HUES64 (cell line): ENCODE measurements around the gene RAB3IP.

Experiments
- H3K27ac ChIP-seq: 2 replicates; pipeline ENCODE4 v1.7.0; 2013; ENCODE audit warnings: low read depth, low read length, inconsistent platforms
- H3K27me3 ChIP-seq: 2 replicates; pipeline ENCODE4 v1.6.1; 2013; ENCODE audit warnings: mild to moderate bottlenecking, low read length; ENCODE audit not compliant: insufficient read depth
- H3K36me3 ChIP-seq: 2 replicates; pipeline ENCODE4 v1.6.1; 2013; ENCODE audit warnings: mild to moderate bottlenecking, low read length; ENCODE audit not compliant: insufficient read depth
- H3K4me1 ChIP-seq: 2 replicates; pipeline ENCODE4 v1.6.1; 2013; ENCODE audit warnings: mild to moderate bottlenecking, low read length, moderate library complexity; ENCODE audit not compliant: insufficient read depth
- H3K4me3 ChIP-seq: 2 replicates; pipeline ENCODE4 v1.5.1; 2013; ENCODE audit warnings: mild to moderate bottlenecking, low read length, moderate library complexity
- H3K9ac ChIP-seq: 2 replicates; pipeline ENCODE4 v1.6.1; 2013; ENCODE audit warnings: mild to moderate bottlenecking, low read depth, low read length
- H3K9me3 ChIP-seq: 2 replicates; pipeline ENCODE4 v1.6.1; 2013; ENCODE audit warnings: low read depth, low read length; ENCODE audit not compliant: insufficient read depth
- WGBS: fragments of 150-250, 120-280 bp; methylation state at CpG from one replicate; pipeline ENCODE4 v1.1.7; 2013; ENCODE audit warnings: missing lambda C conversion rate; 5-methylcytosine and 5-hydroxymethylcytosine counted together

Gene RAB3IP

GRCh38 chr12:69821032-69821455 is 82.4 kb downstream of the RAB3IP start:
- no peaks in the 10 kb centered on the region for H3K27me3 ChIP-seq
- no peak overlapping the region for H3K9ac ChIP-seq
- H3K9me3 ChIP-seq: no peaks in the 10 kb centered on the region
- no peak overlapping the region for H3K4me3 ChIP-seq
- H3K27ac ChIP-seq: no peak overlapping the region
- 0 out of 2 replicates have a peak, but pooled peaks cover 3% of the 10 kb centered on the region for H3K36me3 ChIP-seq
- 91% methylated on average over 6 of the region's 6 CpGs for WGBS
- 0 out of 2 replicates have a peak, but pooled peaks cover 3% of the 10 kb centered on the region for H3K4me1 ChIP-seq

GRCh38 chr12:69821456-69822159 is 82.9 kb downstream of the RAB3IP start:
- Histone ChIP-seq H3K36me3 (0 out of 2 replicates have a peak, but pooled peaks cover 3% of the 10 kb centered on the region), H3K27me3 (no peaks in the 10 kb centered on the region), H3K4me1 (0 out of 2 replicates have a peak, but pooled peaks cover 3% of the 10 kb centered on the region), H3K9me3 (no peaks in the 10 kb centered on the region), H3K9ac (no peak overlapping the region), H3K27ac (no peak overlapping the region), H3K4me3 (no peak overlapping the region)
- whole genome bisulfite sequencing: 93% methylated on average over 8 of the region's 8 CpGs

- 96% methylated on average over 2 of the region's 3 CpGs for WGBS
- no peak overlapping the region for H3K27ac ChIP-seq
These were observed 83.7 kb downstream of the RAB3IP start for GRCh38 chr12:69822201-69822860.

GRCh38 chr12:69824028-69824427 is 85.4 kb downstream of the RAB3IP start:
- H3K4me1 ChIP-seq: 0 out of 2 replicates have a peak, but pooled peaks cover 3% of the 10 kb centered on the region
- H3K27me3 ChIP-seq: no peaks in the 10 kb centered on the region
- no peak overlapping the region for H3K4me3 ChIP-seq
- no peak overlapping the region for H3K27ac ChIP-seq
- H3K36me3 ChIP-seq: no peaks in the 10 kb centered on the region
- no peak overlapping the region for H3K9ac ChIP-seq
- no peaks in the 10 kb centered on the region for H3K9me3 ChIP-seq

More at GRCh38 chr12:69822201-69822860, 83.7 kb downstream of the RAB3IP start:
- H3K9ac ChIP-seq: no peak overlapping the region
- no peaks in the 10 kb centered on the region for H3K9me3 ChIP-seq
- H3K4me3 ChIP-seq: no peak overlapping the region
- H3K36me3 ChIP-seq: no peaks in the 10 kb centered on the region
- H3K4me1 ChIP-seq: 0 out of 2 replicates have a peak, but pooled peaks cover 3% of the 10 kb centered on the region
- no peaks in the 10 kb centered on the region for H3K27me3 ChIP-seq

DNA sequence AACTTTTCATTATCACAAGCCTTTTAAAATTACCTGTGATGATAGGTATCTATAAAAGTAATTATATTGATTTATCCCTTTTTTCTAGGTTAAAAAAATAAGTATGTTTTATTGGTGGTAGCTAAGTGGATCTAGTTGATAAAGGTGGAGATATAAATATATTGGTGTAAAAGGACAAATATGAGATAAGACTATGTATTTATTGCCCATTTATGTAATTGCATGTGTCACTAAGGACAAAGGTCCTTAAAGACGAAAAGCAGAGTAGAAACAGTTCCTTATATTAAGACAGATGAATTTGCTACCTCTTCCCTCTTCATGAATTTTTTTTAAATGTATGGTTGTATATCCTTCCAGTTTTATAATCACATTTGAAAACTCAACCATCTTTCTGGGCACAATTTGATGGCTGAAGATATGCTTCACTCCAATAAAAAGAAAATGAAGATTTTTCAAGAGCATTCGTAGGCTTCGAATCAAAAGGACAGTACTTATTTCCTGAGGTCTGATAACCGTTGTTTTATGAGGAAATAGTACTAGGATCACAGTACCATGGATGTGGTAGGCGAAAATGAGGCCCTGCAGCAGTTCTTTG is 86.4 kb downstream of the RAB3IP start, which contains the start of gene MYRFL:
TSS of gene MYRFL (plus strand) at position 262 of the 595 bp plus-strand sequence. CDS start at position 553, 291 bp downstream.
- Histone ChIP-seq H3K9me3 (no peaks in the 10 kb centered on the region), H3K36me3 (no peaks in the 10 kb centered on the region), H3K9ac (no peak within 1 kb of the TSS), H3K4me3 (no peak within 1 kb of the TSS), H3K4me1 (0 out of 2 replicates have a peak, but pooled peaks cover 3% of the 10 kb centered on the region), H3K27me3 (no peaks in the 10 kb centered on the region), H3K27ac (no peak within 1 kb of the TSS)
- 92% methylated on average over 4 of the region's 5 CpGs for WGBS

- no peak overlapping the region for H3K9ac ChIP-seq
- H3K9me3 ChIP-seq: no peaks in the 10 kb centered on the region
- H3K27me3 ChIP-seq: no peaks in the 10 kb centered on the region
- WGBS: 85% methylated on average over 5 of the region's 5 CpGs
- no peak overlapping the region for H3K4me3 ChIP-seq
- no peaks in the 10 kb centered on the region for H3K36me3 ChIP-seq
- H3K27ac ChIP-seq: no peak overlapping the region
- no peaks in the 10 kb centered on the region for H3K4me1 ChIP-seq
These were observed 90.2 kb downstream of the RAB3IP start for GRCh38 chr12:69828897-69829296.

GRCh38 chr12:69833696-69834095 is 95.0 kb downstream of the RAB3IP start:
- Histone ChIP-seq H3K27ac (no peak overlapping the region), H3K9me3 (no peaks in the 10 kb centered on the region), H3K4me1 (no peaks in the 10 kb centered on the region), H3K4me3 (no peak overlapping the region), H3K36me3 (no peaks in the 10 kb centered on the region), H3K27me3 (no peaks in the 10 kb centered on the region), H3K9ac (no peak overlapping the region)
- 60% methylated on average over 1 of the region's 2 CpGs for WGBS

DNA sequence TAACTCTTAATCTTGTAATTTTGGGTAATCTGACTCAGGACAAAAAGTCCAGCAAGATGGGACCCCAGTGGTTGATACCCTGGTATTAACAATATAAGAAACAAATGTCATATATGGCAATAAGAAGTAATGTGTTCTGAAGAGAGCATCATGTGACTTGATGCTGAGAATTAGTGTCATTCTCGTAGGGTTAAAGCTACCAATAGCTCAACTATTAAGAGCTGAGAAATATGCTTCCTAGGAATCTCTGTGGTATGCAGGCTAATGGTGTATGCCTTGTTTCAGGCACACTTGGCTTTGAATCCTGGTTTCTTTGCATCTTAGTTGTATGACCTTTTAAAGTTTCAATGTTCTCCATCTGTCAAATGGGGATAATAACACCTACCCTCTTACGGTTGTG is 95.5 kb downstream of the RAB3IP start:
- H3K9ac ChIP-seq: no peak overlapping the region
- no peaks in the 10 kb centered on the region for H3K9me3 ChIP-seq
- no peak overlapping the region for H3K4me3 ChIP-seq
- no peaks in the 10 kb centered on the region for H3K4me1 ChIP-seq
- no peak overlapping the region for H3K27ac ChIP-seq
- WGBS: 86% methylated on average over 2 of the region's 2 CpGs
- no peaks in the 10 kb centered on the region for H3K36me3 ChIP-seq
- H3K27me3 ChIP-seq: no peaks in the 10 kb centered on the region

- no peaks in the 10 kb centered on the region for H3K27me3 ChIP-seq
- no peak overlapping the region for H3K27ac ChIP-seq
- no peaks in the 10 kb centered on the region for H3K36me3 ChIP-seq
- no peak overlapping the region for H3K4me3 ChIP-seq
- H3K4me1 ChIP-seq: no peaks in the 10 kb centered on the region
- H3K9me3 ChIP-seq: no peaks in the 10 kb centered on the region
- H3K9ac ChIP-seq: no peak overlapping the region
These were observed 95.9 kb downstream of the RAB3IP start for GRCh38 chr12:69834576-69834975.

DNA sequence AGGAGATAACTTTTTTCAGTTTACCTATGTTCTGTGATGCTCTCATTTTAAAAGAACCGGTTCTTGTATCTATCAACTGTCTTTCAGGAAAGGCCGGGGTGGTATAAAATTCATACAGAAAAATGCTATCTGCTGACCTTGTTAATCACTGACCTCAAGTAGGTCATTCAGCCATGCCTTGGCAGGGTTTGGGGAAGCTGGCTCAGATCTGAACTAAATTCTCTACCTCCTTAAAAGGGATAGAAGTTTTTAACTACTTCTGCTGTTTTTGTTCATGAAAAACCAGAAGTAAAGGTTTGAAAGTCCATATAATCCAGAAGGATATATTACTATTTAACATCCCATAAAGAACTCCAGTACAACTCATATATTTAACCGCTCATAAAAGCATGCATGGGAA is 96.4 kb downstream of the RAB3IP start:
- Histone ChIP-seq H3K27ac (no peak overlapping the region), H3K9me3 (no peaks in the 10 kb centered on the region), H3K36me3 (no peaks in the 10 kb centered on the region), H3K27me3 (no peaks in the 10 kb centered on the region), H3K9ac (no peak overlapping the region), H3K4me3 (no peak overlapping the region), H3K4me1 (no peaks in the 10 kb centered on the region)
- WGBS: 93% methylated on average over 3 of the region's 3 CpGs

- H3K27me3 ChIP-seq: no peaks in the 10 kb centered on the region
- H3K9ac ChIP-seq: no peak overlapping the region
- no peak overlapping the region for H3K4me3 ChIP-seq
- H3K27ac ChIP-seq: no peak overlapping the region
- H3K36me3 ChIP-seq: no peaks in the 10 kb centered on the region
- WGBS: 95% methylated on average over 13 of the region's 13 CpGs
- no peaks in the 10 kb centered on the region for H3K4me1 ChIP-seq
- no peaks in the 10 kb centered on the region for H3K9me3 ChIP-seq
These were observed 97.4 kb downstream of the RAB3IP start for GRCh38 chr12:69836015-69836414.
